ENCODE results near the gene PCGF3.
"Not testable (repeated sequence)": the region's sequence is repeated elsewhere in the genome, so short reads cannot be mapped to it uniquely, and the experiment has no call there.

Gene PCGF3

GRCh38 chr4:725391-726234, 20.0 kb downstream of the PCGF3 start:
- FAIRE-seq, result no peak

- no peak for FAIRE-seq
Measured at GRCh38 chr4:726235-726787, 20.7 kb downstream of the PCGF3 start.

- FAIRE-seq, result no peak
Measured at GRCh38 chr4:726838-727237, 21.2 kb downstream of the PCGF3 start.

- no peak for FAIRE-seq
Measured at GRCh38 chr4:727576-727975, 21.9 kb downstream of the PCGF3 start.

GRCh38 chr4:729336-730315, 24.0 kb downstream of the PCGF3 start:
- FAIRE-seq, result no peak

GRCh38 chr4:730511-730910, 24.9 kb downstream of the PCGF3 start:
- FAIRE-seq, result no peak

- FAIRE-seq, result not testable (repeated sequence)
Measured at GRCh38 chr4:730946-731904, 25.6 kb downstream of the PCGF3 start.

- not testable (repeated sequence) for FAIRE-seq
Measured at GRCh38 chr4:731954-732353, 26.3 kb downstream of the PCGF3 start.

- FAIRE-seq, result no peak
Measured at GRCh38 chr4:732486-732885, 26.9 kb downstream of the PCGF3 start.

- no peak for FAIRE-seq
Measured at GRCh38 chr4:732911-733630, 27.4 kb downstream of the PCGF3 start.

- no peak for FAIRE-seq
Measured at GRCh38 chr4:733631-733980, 28.0 kb downstream of the PCGF3 start.

GRCh38 chr4:734075-734474, 28.4 kb downstream of the PCGF3 start:
- no peak for FAIRE-seq

- FAIRE-seq, result no peak
Measured at GRCh38 chr4:734951-735350, 29.3 kb downstream of the PCGF3 start.

- no peak for FAIRE-seq
Measured at GRCh38 chr4:735583-735982, 30.0 kb downstream of the PCGF3 start.

- not testable (repeated sequence) for FAIRE-seq
Measured at GRCh38 chr4:736561-736960, 30.9 kb downstream of the PCGF3 start.

- no peak for FAIRE-seq
Measured at GRCh38 chr4:738781-739280, 33.2 kb downstream of the PCGF3 start.

- FAIRE-seq, result no peak
Measured at GRCh38 chr4:739569-739968, 33.9 kb downstream of the PCGF3 start.

- no peak for FAIRE-seq
Measured at GRCh38 chr4:740011-740410, 34.4 kb downstream of the PCGF3 start.

GRCh38 chr4:740656-741282, 35.1 kb downstream of the PCGF3 start:
- no peak for FAIRE-seq

- FAIRE-seq, result no peak
Measured at GRCh38 chr4:742096-742741, 36.6 kb downstream of the PCGF3 start.
